Measurements from ENCODE around the gene SMG6.
"Not testable (repeated sequence)": the region's sequence is repeated elsewhere in the genome, so short reads cannot be mapped to it uniquely, and the experiment has no call there.

The SMG6 gene

DNA sequence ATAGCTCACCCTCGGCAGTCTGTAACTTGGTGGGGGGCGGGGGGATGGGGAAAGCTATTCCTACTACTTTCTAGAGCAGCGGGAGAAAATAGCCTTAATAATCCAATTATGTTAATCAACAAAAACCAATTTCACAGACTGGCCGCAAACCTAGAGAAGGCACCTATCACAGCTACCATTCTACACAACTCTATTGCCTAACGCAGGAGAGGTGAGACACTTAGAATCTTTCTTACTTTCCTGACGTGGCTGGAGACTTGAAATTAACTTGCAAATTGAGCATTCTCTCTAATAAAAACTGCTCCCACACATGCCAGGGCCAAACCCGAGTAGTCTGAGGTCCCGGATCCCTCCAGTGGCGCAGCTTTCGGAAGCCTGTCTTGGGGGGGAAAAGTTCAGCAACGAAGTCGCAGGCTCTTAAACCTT, 794 bp downstream of the SMG6 start:
- DNase-seq = no peak

DNA sequence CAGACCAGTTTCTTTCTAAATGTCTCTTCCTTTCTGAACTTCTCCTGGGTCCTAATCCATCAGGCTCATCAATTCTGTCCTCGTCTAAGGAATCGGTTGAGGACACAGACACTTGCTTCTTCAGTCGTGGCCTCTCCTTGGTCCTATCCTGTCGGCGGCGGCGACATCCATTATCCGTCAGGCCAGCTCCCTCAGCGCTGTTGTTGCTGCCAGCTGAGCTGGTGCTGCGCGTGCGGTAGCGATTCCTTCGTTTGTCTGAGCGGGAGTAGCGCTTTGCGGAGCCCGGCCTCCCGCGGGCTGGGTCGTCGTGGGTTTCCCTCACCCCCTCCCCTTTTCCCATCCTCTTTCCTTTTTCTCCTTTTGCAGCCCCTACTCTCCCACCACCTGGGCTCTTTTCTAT, 3.8 kb downstream of the SMG6 start:
- DNase-seq = no peak

GRCh38 chr17:2299136-2299535, 4.4 kb downstream of the SMG6 start:
- DNase-seq = no peak

GRCh38 chr17:2297023-2297422, 6.6 kb downstream of the SMG6 start:
- DNase-seq = no peak

- no peak for DNase-seq
Measured at GRCh38 chr17:2295575-2295974, 8.0 kb downstream of the SMG6 start.

DNA sequence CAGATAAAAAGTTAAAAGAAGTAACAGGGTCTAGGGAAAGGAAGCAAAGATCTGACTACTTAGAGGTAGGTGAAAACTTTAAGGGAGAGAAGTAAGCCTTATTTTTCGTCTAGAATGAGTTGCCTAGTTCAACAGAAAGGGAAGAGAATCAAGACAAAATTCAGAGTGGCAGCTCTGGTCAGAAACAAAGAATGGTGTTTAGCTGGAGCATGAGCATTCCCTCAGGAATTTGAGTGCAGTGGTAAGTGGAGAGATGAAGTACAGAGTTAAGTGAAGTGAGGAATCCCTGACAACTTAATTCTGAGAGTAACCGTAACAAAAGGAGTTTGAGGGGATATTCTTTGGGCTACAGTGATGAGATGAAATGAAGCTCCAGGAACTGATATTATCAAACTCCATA, 11.5 kb downstream of the SMG6 start:
- no peak for DNase-seq

GRCh38 chr17:2289878-2290478, 13.6 kb downstream of the SMG6 start:
- DNase-seq = no peak

DNA sequence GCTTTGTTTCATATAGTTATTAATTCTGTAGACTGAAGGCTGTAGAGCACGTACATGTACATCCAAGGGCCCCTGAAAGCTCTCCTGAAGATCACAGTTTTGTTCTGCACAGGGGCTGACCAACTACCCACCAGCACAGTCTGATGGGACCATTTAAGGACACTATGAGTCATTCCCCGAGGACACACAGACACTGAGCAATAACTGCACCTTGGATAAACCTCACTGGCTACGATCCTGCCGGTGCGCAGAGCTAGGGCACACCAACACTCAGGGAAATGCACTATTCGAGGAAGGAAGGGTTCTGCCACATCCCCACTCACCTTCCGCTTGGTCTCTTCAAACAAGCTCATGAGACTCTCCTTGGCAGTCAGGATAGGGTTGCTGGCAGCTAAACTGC, 20.3 kb downstream of the SMG6 start:
- DNase-seq = no peak

GRCh38 chr17:2282297-2282873, 21.2 kb downstream of the SMG6 start:
- no peak for DNase-seq

GRCh38 chr17:2279707-2280106, 23.9 kb downstream of the SMG6 start:
- no peak for DNase-seq

- DNase-seq = no peak
Measured at GRCh38 chr17:2277429-2278170, 26.0 kb downstream of the SMG6 start.

- no peak for DNase-seq
Measured at GRCh38 chr17:2275722-2276121, 27.9 kb downstream of the SMG6 start.

GRCh38 chr17:2274414-2274813, 29.2 kb downstream of the SMG6 start:
- no peak for DNase-seq

DNA sequence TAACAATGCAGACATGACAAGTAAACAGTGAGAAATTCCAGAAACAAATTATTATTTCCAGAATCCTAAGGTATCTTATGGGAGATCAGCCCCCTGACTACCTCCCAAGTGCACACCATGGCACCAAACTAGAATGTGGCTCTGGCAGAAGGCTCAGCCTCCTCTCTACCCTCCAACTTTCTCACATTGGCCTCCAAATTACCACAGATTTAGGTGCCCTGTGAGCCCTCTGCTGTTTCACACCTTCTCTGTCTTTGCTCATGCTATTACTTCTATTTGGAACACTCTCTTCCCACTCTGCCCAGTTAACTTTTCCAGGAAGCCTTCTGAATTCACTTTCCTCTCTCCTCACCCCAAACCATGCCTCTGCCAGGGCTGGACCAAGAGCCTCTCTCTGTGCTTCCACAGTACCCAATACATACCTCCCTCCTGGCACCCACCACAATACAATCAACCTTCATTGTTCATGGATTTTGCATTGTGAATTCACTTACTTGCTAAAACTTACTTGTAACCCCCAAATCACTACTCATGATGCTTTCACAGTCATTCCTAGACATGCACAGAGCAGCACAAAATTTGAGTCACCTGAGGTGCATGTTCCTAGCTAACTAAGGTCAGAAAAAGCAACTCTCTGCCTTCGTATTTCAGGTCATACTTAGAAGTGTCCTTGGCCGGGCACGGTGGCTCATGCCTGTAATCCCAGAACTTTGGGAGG, 31.4 kb downstream of the SMG6 start:
- peak; percentile 46 for DNase-seq

GRCh38 chr17:2267354-2267753, 36.2 kb downstream of the SMG6 start:
- no peak for DNase-seq

DNA sequence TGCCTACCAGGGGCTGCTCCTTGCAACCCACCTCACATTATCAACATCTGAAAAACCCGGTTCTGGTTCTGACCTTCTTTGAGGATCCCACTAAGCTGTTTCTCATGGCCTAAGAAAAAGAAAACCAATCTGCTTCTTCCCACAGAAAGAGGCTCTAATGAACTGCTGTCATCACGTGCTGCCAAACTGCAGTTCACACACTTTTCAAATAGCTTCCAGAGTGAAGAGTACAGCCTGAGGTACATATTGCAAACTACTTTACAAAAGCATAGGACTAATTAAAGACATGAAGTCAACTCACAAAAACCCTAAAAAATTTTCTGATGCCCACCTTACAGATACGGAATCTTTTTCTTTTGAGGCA, 36.7 kb downstream of the SMG6 start:
- no peak for DNase-seq

- peak; percentile 90 for DNase-seq
Measured at GRCh38 chr17:2266045-2266864, 37.3 kb downstream of the SMG6 start.

DNA sequence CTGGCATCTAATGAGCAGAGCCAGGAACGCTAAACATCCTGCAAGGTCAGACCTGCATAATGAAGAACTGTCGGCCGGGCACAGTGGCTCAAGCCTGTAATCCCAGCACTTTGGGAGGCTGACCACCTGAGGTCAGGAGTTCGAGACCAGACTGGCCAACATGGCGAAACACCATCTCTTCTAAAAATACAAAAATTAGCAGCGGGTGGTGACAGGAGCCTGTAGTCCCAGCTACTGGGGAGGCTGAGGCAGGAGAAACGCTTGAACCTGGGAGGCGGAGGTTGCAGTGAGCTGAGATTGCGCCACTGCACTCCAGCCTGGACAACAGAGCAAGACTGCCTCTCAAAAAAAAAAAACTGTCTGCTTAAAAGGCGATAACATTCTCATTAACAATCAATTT, 38.4 kb downstream of the SMG6 start:
- not testable (repeated sequence) for DNase-seq

GRCh38 chr17:2264067-2264860, 39.3 kb downstream of the SMG6 start:
- no peak for DNase-seq

- no peak for DNase-seq
Measured at GRCh38 chr17:2263183-2264066, 40.2 kb downstream of the SMG6 start.

- DNase-seq = no peak
Measured at GRCh38 chr17:2262135-2262587, 41.4 kb downstream of the SMG6 start.
